Lung (tissue), 12 donors: Measurements from ENCODE around the gene MMD. TPM values are rescaled to one million over a fixed set of nuclear protein-coding genes. Genes with fewer than 3 reads are reported as not detected.

Source experiments
- ATAC-seq: fragments of 200-7000 bp; cut with Tn5 transposase; one replicate; pipeline ENCODE4 v1.9.1; 2020; ENCODE audit warnings: moderate number of reproducible peaks; ENCODE audit not compliant: insufficient read depth, low FRiP score
- DNase-seq, 3 donors: peaks; one replicate each; pipeline ENCODE4 v3.0.0-alpha.2; 2013 to 2017
- H3K27ac ChIP-seq, 2 donors: one replicate each; pipeline ENCODE4 v1.5.1; 2013; ENCODE audit warnings: mild to moderate bottlenecking in 2 of 2, moderate library complexity in 2 of 2, control low read depth in 1 of 2, inconsistent platforms in 1 of 2, low read depth in 1 of 2, low read length in 1 of 2
- H3K27me3 ChIP-seq, 3 donors: one replicate each; pipeline ENCODE4 v1.5.1; 2013; ENCODE audit warnings: low read length in 2 of 3; ENCODE audit not compliant: control insufficient read depth in 3 of 3, insufficient read depth in 3 of 3
- H3K36me3 ChIP-seq, 4 donors: one replicate each; pipeline ENCODE4 v1.5.1; 2013; ENCODE audit warnings: low read length in 4 of 4, mild to moderate bottlenecking in 1 of 4, moderate library complexity in 1 of 4; ENCODE audit not compliant: control insufficient read depth in 4 of 4, insufficient read depth in 4 of 4
- H3K4me1 ChIP-seq, 5 donors: one replicate each; pipeline ENCODE4 v1.5.1; 2013; ENCODE audit warnings: low read length in 5 of 5, mild to moderate bottlenecking in 2 of 5, moderate library complexity in 1 of 5; ENCODE audit not compliant: control insufficient read depth in 5 of 5, insufficient read depth in 5 of 5
- H3K4me3 ChIP-seq: one replicate; pipeline ENCODE4 v1.5.1; 2013; ENCODE audit warnings: mild to moderate bottlenecking, control low read depth, moderate library complexity
- H3K9ac ChIP-seq, 2 donors: one replicate each; pipeline ENCODE4 v1.5.1; 2013; ENCODE audit warnings: low read length in 2 of 2, control low read depth in 1 of 2; ENCODE audit not compliant: insufficient read depth in 1 of 2
- H3K9me3 ChIP-seq, 4 donors: one replicate each; pipeline ENCODE4 v1.5.1; 2013; ENCODE audit warnings: low read length in 3 of 4, mild to moderate bottlenecking in 1 of 4, moderate library complexity in 1 of 4; ENCODE audit not compliant: control insufficient read depth in 4 of 4, insufficient read depth in 3 of 4
- WGBS, 2 donors: extraction: QIAGEN DNeasy Blood & Tissue Kit; methylation state at CpG; one replicate each; pipeline ENCODE4 v1.1.7; 2013; 5-methylcytosine and 5-hydroxymethylcytosine counted together
- polyA plus RNA-seq, 2 donors: library from polyadenylated mRNA; stranded (reverse); fragments of 200-250 nt; gene quantifications; one replicate each; pipeline ENCODE4 v1.2.1, GENCODE V29; 2013
- total RNA-seq, 2 donors: library from RNA; depleted of rRNA in 1 of 2; stranded (reverse); fragments of >200 nt in 1 of 2; gene quantifications; one replicate each; pipeline ENCODE4 v1.2.1, GENCODE V29; 2014 to 2021
- TF ChIP-seq, protein P1 (sequence below): IDR thresholded peaks from 2 replicates; pipeline ENCODE4 v1.5.1; 2012; ENCODE audit warnings: mild to moderate bottlenecking; ENCODE audit errors: control extremely low read depth, extremely low read depth
- donor health status: control.
- donor health status: control.
- donor health status: Bipolar disorder and iron deficiency.
- donor health status: healthy.
- donor health status: DM: yes; HTN: yes; CAD: no.

MMD gene
- total and polyA plus RNA-seq, 4 donors = 10.9 to 19.0 (median 13.5) TPM

- peaks cover 4 to 38% (median 19%) of the 10 kb centered on the region in 4 donors for H3K36me3 ChIP-seq
- DNase-seq = no peak
- H3K27me3 ChIP-seq = no peaks in the 10 kb centered on the region
- 84 to 92% methylated on average over 4 of the region's 4 CpGs for WGBS, 2 donors
- no peak for ATAC-seq
- H3K27ac ChIP-seq = no peak overlapping the region
- TF ChIP-seq, protein P1, sequence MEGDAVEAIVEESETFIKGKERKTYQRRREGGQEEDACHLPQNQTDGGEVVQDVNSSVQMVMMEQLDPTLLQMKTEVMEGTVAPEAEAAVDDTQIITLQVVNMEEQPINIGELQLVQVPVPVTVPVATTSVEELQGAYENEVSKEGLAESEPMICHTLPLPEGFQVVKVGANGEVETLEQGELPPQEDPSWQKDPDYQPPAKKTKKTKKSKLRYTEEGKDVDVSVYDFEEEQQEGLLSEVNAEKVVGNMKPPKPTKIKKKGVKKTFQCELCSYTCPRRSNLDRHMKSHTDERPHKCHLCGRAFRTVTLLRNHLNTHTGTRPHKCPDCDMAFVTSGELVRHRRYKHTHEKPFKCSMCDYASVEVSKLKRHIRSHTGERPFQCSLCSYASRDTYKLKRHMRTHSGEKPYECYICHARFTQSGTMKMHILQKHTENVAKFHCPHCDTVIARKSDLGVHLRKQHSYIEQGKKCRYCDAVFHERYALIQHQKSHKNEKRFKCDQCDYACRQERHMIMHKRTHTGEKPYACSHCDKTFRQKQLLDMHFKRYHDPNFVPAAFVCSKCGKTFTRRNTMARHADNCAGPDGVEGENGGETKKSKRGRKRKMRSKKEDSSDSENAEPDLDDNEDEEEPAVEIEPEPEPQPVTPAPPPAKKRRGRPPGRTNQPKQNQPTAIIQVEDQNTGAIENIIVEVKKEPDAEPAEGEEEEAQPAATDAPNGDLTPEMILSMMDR = no peak
- no peaks in the 10 kb centered on the region for H3K9me3 ChIP-seq
- H3K9ac ChIP-seq = no peak overlapping the region
- peaks cover 0 to 5% (median 0%) of the 10 kb centered on the region in 5 donors for H3K4me1 ChIP-seq
- no peak overlapping the region for H3K4me3 ChIP-seq
These were observed 19.3 kb downstream of the MMD start for GRCh38 chr17:55402374-55402773.

DNA sequence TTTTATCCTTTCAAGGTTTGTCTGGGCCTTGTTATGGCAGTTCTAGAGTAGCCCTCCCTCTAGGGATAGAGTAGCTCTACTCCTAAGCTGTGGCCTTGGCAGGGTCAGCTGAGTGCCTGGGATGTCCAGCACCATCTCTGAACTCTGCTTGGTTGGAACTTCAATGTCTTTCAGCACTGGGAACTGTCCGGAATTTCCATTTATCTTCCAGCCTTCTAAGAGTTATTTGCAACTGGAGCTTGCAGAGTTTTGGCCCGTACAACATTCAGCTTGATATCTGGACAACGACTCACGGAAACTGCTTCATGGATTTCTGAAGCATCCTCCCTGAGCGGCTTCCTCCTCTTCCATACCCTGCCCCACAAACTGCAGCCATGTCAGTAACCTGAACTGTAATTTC is 22.9 kb downstream of the MMD start:
- TF ChIP-seq, protein P1 = no peak
- Histone ChIP-seq H3K27ac (no peak overlapping the region), H3K9ac (no peak overlapping the region), H3K4me3 (no peak overlapping the region), H3K4me1 (peaks cover 0 to 14% (median 0%) of the 10 kb centered on the region in 5 donors), H3K36me3 (peaks cover 4 to 34% (median 23%) of the 10 kb centered on the region in 4 donors), H3K9me3 (no peaks in the 10 kb centered on the region), H3K27me3 (no peaks in the 10 kb centered on the region)
- DNase-seq = peak in 1 of 3 donors; percentile 32
- no peak for ATAC-seq
- WGBS, 2 donors = 87 to 89% methylated on average over 5 of the region's 5 CpGs

DNA sequence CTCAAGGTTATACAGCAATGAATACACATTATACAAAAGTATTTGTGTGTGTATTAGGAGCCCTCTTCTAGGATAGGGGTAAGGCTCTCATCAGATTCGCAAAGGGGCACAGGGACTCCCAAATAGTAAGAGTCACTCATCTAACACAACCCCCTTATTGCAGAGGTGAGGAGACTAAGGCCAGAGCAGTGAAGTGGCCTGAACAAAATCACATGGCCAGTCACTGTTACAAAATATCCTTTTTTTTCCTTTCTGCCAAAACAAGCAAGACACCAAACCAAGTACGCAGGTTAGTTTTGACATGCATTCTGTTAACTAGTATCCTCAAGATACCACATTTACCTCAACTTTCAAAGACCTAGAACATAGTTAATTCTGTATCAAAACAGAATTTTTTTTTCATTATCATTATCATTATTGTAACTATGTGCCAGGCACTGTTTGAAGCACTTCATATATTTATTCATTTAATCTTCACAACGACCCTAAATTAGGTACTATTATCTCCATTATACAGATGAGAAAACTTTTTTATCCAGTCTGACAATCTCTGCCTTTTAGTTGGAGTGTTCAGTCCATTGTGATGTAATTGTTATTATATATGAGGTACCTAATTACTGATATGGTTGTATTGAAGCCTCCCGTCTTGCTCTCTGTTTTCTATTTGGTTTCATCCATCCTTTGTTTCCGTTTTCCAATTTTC is 25.7 kb downstream of the MMD start:
- Histone ChIP-seq H3K4me1 (peaks cover 0 to 14% (median 0%) of the 10 kb centered on the region in 5 donors), H3K9me3 (no peaks in the 10 kb centered on the region), H3K27ac (no peak overlapping the region), H3K4me3 (no peak overlapping the region), H3K36me3 (peaks cover 4 to 27% (median 17%) of the 10 kb centered on the region in 4 donors), H3K9ac (no peak overlapping the region), H3K27me3 (no peaks in the 10 kb centered on the region)
- 93 to 95% methylated on average over 5 of the region's 5 CpGs for WGBS, 2 donors
- DNase-seq (no peak), ATAC-seq (no peak)
- TF ChIP-seq, protein P1 = no peak
